Transverse colon (tissue), 4 donors: Measurements from ENCODE around the gene DDX20.

ENCODE experiments used
- CTCF ChIP-seq, 5 experiments: fragments of 200-600 bp in 3 of 5; fragments of 450-650 bp in 2 of 5; sonication (generic) in 3 of 5; IDR thresholded peaks; 1 replicate in 2 of 5; 2 replicates in 3 of 5; pipeline ENCODE4 v1.5.1; 2016 to 2017; ENCODE audit warnings: antibody characterized with exemption in 5 of 5, inconsistent platforms in 3 of 5, mild to moderate bottlenecking in 2 of 5, moderate library complexity in 1 of 5
- POLR2A ChIP-seq: fragments of 450-650 bp; IDR thresholded peaks from one replicate; pipeline ENCODE4 v1.6.1; 2016; ENCODE audit warnings: antibody characterized with exemption, mild to moderate bottlenecking, moderate library complexity
- POLR2AphosphoS5 ChIP-seq, 3 donors: sonication (generic); formaldehyde crosslinking; IDR thresholded peaks; one replicate each; pipeline ENCODE4 v1.6.1; 2016; ENCODE audit warnings: antibody characterized with exemption in 3 of 3

GRCh38 chr1:111813440-111814304 is 58.0 kb downstream of the DDX20 start:
- no peak for TF ChIP-seq CTCF (IDR thresholded peaks at IDR 0.05)
- TF ChIP-seq POLR2A, result no peak
- no peak for TF ChIP-seq POLR2AphosphoS5 (IDR thresholded peaks at IDR 0.05)
